OCI-LY1 (cell line): ENCODE measurements around the gene IGSF8.
"Not testable (repeated sequence)": the region's sequence is repeated elsewhere in the genome, so short reads cannot be mapped to it uniquely, and the experiment has no call there.

Source experiments
- CTCF ChIP-seq: fragments of 200-600 bp; sonication (generic), shearing (Covaris generic); IDR thresholded peaks from 2 replicates; pipeline ENCODE4 v1.5.1; 2017; ENCODE audit warnings: mild to moderate bottlenecking, antibody characterized with exemption, low read length, moderate library complexity, mixed read lengths
- EZH2 ChIP-seq: fragments of 200-600 bp; sonication (generic), shearing (Covaris generic); IDR thresholded peaks from 2 replicates; pipeline ENCODE4 v1.8.0; 2017; ENCODE audit warnings: borderline replicate concordance, mixed run types, mild to moderate bottlenecking, antibody characterized with exemption, low read length, moderate library complexity, mixed read lengths

GRCh38 chr1:160126342-160126741 lies 27.9 kb upstream of the IGSF8 start:
- TF ChIP-seq EZH2, CTCF: not testable (repeated sequence)
